ENCODE results near the gene RHAG.
"Not testable (repeated sequence)": the region's sequence is repeated elsewhere in the genome, so short reads cannot be mapped to it uniquely, and the experiment has no call there.

The RHAG gene

GRCh38 chr6:49636713-49637349 is at the start of gene RHAG:
TSS of gene RHAG (minus strand) at chr6:49636839. CDS start at chr6:49636812, 27 bp downstream.
- no peak for DNase-seq

GRCh38 chr6:49676671-49677281 is 40.1 kb upstream of the RHAG start:
- DNase-seq: no peak

- no peak for DNase-seq
Observed at GRCh38 chr6:49675816-49676215, 39.2 kb upstream of the RHAG start.

GRCh38 chr6:49668083-49668511 is 31.5 kb upstream of the RHAG start:
- DNase-seq: no peak

- DNase-seq: no peak
Observed at GRCh38 chr6:49666930-49667757, 30.5 kb upstream of the RHAG start.

- DNase-seq: no peak
Observed at GRCh38 chr6:49666480-49666879, 29.8 kb upstream of the RHAG start.

GRCh38 chr6:49664817-49665216 is 28.2 kb upstream of the RHAG start:
- no peak for DNase-seq

- DNase-seq: not testable (repeated sequence)
Observed at GRCh38 chr6:49664054-49664453, 27.4 kb upstream of the RHAG start.

GRCh38 chr6:49662892-49663261 is 26.2 kb upstream of the RHAG start:
- DNase-seq: no peak

- DNase-seq: no peak
Observed at GRCh38 chr6:49662231-49662891, 25.7 kb upstream of the RHAG start.

- no peak for DNase-seq
Observed at GRCh38 chr6:49653942-49654341, 17.3 kb upstream of the RHAG start.

- no peak for DNase-seq
Observed at GRCh38 chr6:49653438-49653837, 16.8 kb upstream of the RHAG start.

- no peak for DNase-seq
Observed at GRCh38 chr6:49651239-49651638, 14.6 kb upstream of the RHAG start.

- DNase-seq: no peak
Observed at GRCh38 chr6:49649988-49650387, 13.3 kb upstream of the RHAG start.

- no peak for DNase-seq
Observed at GRCh38 chr6:49648036-49648435, 11.4 kb upstream of the RHAG start.

GRCh38 chr6:49647476-49647875 is 10.8 kb upstream of the RHAG start:
- DNase-seq: no peak

GRCh38 chr6:49646942-49647341 is 10.3 kb upstream of the RHAG start:
- DNase-seq: no peak

GRCh38 chr6:49646130-49646824 is 9.6 kb upstream of the RHAG start:
- no peak for DNase-seq

GRCh38 chr6:49645139-49645538 is 8.5 kb upstream of the RHAG start:
- no peak for DNase-seq

GRCh38 chr6:49639177-49639817 is 2.7 kb upstream of the RHAG start:
- DNase-seq: no peak

- no peak for DNase-seq
Observed at GRCh38 chr6:49637350-49637731, 702 bp upstream of the RHAG start.

- no peak for DNase-seq
Observed at GRCh38 chr6:49635978-49636712, 494 bp downstream of the RHAG start.

Measured in NCI-H510A (cell line).